HG03159 (cell line): ENCODE data around the gene SHB.
"Not testable (repeated sequence)": the region's sequence is repeated elsewhere in the genome, so short reads cannot be mapped to it uniquely, and the experiment has no call there.

Experiments
- ATAC-seq: cut with Tn5 transposase; IDR thresholded peaks from one replicate; pipeline ENCODE4 v1.9.1; 2021; ENCODE audit warnings: mild to moderate bottlenecking, moderate library complexity; ENCODE audit not compliant: unreplicated experiment

Gene SHB

GRCh38 chr9:38064842-38065368 is 4.1 kb downstream of the SHB start:
- ATAC-seq, result no peak

- no peak for ATAC-seq
These were observed 5.7 kb downstream of the SHB start for GRCh38 chr9:38063363-38063707.

GRCh38 chr9:38062498-38063362 is 6.3 kb downstream of the SHB start:
- ATAC-seq, result no peak

GRCh38 chr9:38062106-38062497 is 6.9 kb downstream of the SHB start:
- no peak for ATAC-seq

GRCh38 chr9:38061326-38061977 is 7.6 kb downstream of the SHB start:
- peak; percentile 37 for ATAC-seq

- ATAC-seq, result no peak
These were observed 8.3 kb downstream of the SHB start for GRCh38 chr9:38060681-38061080.

GRCh38 chr9:38059233-38059936 is 9.6 kb downstream of the SHB start:
- no peak for ATAC-seq

GRCh38 chr9:38058452-38059232 is 10.4 kb downstream of the SHB start:
- no peak for ATAC-seq

- no peak for ATAC-seq
These were observed 11.4 kb downstream of the SHB start for GRCh38 chr9:38057416-38058195.

- no peak for ATAC-seq
These were observed 14.4 kb downstream of the SHB start for GRCh38 chr9:38054653-38055052.

- ATAC-seq, result no peak
These were observed 15.1 kb downstream of the SHB start for GRCh38 chr9:38053697-38054461.

- no peak for ATAC-seq
These were observed 17.1 kb downstream of the SHB start for GRCh38 chr9:38051780-38052546.

- ATAC-seq, result no peak
These were observed 20.6 kb downstream of the SHB start for GRCh38 chr9:38048316-38048969.

- no peak for ATAC-seq
These were observed 21.5 kb downstream of the SHB start for GRCh38 chr9:38047301-38048251.

GRCh38 chr9:38046661-38047300 is 22.2 kb downstream of the SHB start:
- no peak for ATAC-seq

GRCh38 chr9:38045939-38046338 is 23.1 kb downstream of the SHB start:
- not testable (repeated sequence) for ATAC-seq
